ENCODE measurements around the gene EPB41.

The EPB41 gene

DNA sequence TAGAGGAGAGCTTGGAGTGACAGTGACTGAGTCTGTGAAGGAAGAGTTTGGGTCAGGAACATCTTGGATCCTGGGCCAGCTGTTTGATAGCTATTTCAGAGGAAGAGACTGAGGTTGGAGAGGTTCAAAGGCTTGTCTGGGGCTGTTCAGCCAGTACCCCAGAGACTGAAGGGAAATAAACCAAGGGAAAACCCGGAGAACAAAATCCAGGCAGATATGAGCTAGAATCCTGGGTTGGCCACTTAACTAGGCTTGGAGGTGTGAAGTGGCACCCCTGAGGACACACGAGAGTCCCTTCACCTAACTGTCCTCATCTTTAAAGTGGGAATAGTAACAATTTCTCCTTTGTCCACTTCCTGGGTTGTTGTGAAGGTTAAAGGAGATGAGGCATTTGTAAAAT lies 23.1 kb upstream of the EPB41 start:
- DNase-seq = no peak

DNA sequence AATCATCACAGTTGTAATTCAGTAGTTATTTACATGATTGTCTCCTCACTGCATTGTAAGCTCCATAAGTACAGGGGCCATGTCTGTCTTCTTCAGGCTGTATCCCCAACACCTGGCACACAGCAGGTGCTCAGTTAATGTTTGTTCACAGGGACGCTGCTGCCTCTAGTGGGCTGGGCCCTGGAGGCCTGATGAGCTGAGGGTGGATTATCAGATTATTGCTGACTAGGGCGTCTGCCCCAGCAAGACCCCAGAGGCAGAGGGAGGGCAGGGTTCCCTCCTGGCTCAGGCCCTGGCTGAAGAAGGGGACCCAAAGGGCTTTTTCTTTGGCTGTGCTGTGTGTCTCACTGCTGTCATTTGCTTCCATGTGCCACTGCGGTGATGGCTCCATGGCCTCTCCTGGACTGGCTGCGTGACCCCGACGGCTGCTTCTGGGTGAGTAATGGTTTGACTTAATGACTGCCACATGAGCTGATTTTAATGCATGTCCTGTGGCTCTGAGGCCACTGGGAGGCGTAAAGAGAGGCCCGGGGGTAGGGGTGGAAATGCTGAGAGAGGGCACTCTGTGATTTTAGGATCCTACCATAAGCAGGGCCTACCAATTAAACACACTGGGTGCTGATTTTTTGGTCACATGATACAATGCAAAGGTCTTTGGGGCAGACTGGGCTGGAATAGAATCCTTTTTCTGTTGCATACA lies 20.8 kb upstream of the EPB41 start:
- no peak for DNase-seq

DNA sequence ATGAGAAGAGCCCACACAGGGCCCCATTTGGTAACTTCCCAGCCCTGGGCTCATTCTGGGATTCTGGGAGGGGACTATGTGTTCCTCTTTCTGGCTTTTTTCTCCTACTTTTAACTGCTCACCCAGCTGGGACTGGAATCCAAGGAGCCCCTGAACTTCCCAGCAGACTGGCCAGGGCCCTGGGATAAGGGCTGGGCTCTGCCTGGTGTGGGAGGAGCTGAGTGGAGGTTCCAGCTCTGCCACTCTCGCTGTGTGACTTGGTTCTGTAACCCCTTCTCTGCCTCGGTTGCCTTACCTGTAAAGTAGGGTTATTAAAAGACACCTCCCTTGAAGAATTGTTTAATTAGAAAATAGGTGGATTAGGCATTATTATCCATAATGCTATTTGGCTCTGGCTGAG lies 19.6 kb upstream of the EPB41 start:
- DNase-seq = no peak

DNA sequence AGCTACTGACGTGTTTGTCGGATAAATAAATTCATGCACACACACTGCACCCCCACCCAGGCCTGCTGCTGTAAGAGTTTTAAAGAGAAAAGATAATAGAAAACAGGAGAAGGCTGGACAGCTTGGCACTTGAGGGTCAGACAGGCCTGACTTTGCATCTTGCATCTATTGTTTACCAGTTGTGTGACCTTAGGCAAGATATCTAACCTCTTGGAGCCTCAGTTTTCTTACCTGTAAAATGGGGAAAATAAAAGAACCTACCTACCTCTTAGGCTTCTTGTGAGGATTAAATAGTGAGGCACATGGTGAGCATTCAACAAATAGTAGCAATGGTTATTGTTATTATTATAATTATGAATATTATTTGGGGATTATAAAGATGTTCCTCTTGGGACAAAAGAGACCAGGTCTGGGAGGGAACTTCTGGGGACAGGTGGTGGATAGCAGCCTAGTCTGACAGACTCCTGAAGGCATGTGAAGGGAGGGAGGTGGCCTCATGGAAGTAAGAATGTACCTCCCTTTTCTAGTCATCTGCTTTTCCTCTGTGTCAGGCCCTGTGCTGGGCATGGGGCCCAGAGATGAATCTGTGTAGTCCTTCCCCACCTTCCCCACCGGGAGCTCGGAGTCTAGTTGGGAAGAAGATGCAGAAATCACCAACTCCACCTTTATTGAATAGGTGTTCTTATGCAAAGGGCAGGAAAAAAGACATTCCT lies 18.3 kb upstream of the EPB41 start:
- no peak for DNase-seq

DNA sequence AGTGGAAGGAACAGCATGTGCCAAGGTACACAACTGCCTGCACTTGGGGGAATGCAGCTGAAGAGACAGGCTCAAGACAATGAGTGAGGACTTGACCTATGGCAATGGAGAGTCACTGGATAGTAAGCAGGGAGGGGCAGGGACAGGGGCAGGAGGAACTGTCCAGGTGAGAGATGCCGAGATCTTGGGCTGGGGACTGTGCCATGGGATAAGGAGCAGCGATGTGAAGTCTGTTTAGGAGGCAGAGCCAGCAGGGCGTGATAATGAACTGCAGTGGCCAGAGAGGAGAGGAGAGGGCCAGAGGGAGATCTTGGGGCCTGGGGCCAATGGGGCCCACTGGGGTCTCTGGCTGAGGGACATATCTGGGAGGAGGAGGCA lies 17.8 kb upstream of the EPB41 start:
- no peak for DNase-seq

DNA sequence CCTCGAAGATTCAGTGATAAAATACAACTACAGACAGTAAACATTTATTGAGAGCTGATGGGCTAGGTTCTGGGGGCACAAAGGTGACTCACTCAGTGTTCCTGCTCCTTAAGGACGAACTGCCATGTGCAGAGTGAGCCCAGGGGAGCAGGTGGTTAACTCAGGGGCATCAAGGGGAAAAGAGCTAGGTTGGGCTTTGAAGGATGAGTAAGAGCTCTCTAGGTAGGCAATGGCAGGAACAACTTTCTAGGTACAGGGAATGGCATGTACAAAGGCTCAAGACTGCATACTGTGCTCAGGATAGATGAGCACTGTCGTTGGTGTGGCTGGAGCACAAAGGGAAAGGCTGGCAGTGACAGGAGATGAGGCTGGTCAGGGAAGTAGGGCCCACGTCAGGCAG lies 16.6 kb upstream of the EPB41 start:
- no peak for DNase-seq

DNA sequence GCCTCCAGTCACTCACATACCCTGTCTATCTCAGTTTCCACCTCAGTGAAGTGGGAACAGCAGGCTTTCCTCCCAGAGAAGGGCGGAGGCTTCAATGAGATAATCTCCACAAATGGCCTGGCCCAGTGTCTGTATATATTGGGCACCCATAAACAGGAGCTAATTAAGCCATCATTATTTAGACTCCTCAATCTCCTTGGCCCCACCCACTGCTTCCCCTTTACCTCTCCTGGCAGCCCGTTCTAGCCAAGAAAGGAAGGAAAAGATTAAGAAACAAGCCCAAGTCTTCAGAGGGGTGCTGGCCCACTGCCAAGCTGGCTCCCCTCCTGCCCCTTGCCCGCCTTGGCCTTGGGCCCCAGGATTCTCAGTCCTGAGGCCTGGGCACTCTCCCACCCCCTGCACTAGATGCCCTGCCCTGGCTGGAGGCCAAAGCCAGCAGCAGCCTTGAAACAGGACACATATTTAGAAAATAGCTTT lies 15.9 kb upstream of the EPB41 start:
- no peak for DNase-seq

DNA sequence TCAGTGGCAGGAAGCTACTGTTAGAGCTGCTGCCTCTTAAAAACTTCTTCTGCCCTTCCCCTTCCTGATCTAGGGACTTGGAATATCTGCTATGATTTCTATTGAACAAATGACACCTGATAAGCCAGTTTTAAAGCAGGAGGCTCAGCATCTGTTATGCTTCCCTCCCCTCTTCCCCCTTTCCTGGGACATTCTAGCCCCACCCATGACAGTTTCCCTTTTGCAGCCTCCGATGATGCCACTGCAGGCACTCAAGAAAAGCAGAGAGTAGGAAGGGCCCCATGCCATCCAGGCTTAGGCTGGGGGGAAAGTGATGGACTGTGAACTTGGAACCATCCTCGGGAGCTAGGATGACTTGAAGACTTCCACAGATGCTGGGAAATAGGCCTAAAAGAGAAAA lies 15.1 kb upstream of the EPB41 start:
- DNase-seq = no peak

DNA sequence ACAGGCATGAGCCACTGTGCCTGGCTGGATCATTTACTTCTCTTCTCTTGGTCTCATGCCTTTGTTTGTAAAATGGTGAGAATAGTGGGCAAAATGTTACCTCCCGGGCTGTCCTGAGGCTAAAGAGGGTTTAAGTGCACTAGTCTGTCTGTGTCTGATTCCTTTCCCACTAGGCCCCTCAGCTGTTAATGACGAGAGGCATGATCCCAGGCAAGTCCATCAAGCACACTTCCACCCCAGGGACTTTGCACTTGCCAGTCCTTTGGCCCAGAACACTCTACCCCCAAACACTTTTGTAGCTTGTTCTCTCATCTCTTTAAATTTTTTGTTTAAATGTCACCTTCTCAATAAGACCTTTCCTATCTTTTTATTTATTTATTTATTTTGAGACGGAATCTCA lies 13.8 kb upstream of the EPB41 start:
- DNase-seq = no peak

DNA sequence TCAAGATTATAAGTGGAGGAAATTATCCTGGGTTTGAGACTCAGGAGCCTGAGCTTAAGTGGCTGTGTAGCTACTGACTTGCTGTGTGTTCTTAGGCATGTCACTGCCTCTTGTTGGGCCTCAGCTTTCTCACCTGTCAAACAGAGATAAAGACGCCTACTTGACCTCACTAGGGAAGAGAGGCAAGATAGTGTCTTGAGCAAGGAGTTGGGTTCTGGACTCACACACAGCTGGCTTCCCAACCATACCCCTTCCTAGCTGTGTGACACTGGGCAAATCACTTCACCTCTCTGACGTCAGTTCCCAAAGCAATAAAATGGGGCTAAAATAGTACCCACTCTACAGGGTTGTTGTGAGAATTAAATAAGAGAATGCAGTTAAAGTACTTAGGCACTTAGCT lies 11.6 kb upstream of the EPB41 start:
- DNase-seq = no peak

DNA sequence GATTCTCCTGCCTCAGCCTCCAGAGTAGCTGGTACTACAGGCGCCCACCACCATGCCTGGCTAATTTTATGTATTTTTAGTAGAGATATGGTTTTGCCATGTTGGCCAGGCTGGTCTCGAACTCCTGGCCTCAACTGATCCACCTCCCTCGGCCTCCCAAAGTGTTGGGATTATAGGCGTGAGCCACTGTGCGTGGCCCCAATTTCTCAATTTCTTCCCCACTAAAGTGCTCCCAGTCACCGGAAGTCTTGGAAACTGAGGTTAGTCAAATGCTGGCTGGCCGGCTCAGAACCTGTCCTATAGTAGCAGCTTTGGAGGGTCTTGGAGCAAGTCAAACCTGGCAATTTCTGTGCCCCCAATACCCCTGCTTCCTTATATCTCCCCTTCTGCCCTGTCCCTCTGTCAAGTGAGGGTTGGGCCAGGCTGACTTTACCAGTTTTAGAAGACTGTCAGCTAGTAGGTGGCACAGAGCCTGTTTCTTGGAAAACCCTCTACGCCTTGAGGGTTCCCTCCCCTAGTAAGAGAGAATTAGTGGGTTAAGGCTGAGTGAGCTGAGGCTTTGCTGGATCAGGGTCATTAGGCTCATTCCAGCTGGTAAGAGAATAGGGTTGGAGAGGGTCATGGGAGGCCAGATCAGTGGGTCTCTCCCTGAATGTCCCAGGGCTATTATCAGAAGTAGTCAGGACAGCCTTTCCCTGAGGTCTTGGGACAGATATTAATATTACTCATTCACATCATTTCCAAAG lies 8.3 kb upstream of the EPB41 start:
- DNase-seq = no peak

DNA sequence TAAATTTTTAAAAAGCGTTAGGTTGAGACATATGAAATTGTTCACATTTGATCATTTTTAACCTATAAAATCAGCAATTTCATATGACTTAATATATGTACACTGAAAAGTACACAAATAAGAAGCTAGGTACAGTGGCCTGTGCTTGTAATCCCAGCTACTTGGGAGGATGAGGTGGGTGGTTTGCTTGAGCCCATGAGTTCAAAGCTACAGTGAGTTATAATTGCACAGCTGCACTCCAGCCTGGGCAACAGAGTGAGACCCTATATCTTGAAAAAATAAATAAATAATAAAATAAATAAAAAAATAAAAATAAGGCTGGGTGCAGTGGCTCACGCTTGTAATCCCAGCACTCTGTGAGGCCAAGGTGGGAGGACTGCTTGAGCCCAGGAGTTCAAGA lies 5.2 kb upstream of the EPB41 start:
- no peak for DNase-seq

DNA sequence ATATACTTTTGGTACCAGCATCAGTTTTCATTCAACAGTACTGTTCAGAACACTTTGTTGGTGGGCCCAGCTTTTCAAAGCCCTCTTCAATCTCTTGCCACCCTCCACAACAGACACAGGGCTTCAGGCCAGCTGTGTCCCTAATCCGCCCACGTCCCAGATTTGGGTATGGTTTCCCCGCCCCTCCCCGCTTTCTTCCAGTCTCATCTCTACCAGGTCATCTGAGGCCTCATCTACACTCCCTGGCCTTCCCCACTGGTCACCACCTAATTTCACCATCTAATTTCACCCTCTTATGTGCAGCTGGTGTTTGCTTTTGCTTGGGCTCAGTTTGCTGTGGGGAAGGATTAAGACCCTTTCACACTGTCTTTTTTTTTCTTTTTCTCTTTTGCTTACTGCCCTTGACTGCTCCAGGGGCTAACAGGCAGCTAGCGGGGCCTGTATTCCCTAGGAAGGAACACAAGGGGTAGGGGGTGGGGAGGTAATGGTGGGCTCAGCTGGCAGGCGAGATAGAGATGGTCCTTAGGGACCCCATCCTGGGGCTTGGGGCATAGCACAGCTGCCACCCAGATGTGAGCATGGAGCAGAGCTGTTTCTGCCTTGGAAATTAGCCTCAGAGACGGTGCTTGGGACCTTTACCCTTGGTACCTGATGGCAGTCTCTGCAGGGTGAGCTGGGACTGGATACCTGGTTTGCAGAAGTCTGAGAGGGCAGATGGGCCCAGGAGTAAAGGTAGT lies 3.8 kb upstream of the EPB41 start:
- no peak for DNase-seq

DNA sequence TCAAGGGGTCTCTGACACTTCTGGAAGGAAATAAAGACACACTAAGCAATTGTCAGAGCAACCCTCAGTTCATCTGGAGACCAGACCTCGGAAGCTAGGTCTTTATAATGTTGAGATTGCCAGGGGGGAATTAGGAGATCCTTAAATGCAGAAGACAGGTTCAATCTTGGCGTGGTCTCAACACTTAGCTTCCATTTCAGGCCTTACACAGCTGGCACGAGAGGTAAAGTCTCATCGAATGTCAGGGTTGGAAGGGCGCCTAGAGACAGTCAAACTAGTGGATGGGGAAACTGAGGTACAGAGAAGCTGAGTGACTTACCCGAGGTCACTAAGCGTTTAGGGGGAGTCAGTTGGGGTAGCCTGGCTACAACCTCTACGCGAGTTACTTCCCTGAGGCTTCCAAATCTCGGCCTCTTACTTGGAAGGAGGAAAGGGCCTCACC lies 562 bp upstream of the EPB41 start:
- no peak for DNase-seq

DNA sequence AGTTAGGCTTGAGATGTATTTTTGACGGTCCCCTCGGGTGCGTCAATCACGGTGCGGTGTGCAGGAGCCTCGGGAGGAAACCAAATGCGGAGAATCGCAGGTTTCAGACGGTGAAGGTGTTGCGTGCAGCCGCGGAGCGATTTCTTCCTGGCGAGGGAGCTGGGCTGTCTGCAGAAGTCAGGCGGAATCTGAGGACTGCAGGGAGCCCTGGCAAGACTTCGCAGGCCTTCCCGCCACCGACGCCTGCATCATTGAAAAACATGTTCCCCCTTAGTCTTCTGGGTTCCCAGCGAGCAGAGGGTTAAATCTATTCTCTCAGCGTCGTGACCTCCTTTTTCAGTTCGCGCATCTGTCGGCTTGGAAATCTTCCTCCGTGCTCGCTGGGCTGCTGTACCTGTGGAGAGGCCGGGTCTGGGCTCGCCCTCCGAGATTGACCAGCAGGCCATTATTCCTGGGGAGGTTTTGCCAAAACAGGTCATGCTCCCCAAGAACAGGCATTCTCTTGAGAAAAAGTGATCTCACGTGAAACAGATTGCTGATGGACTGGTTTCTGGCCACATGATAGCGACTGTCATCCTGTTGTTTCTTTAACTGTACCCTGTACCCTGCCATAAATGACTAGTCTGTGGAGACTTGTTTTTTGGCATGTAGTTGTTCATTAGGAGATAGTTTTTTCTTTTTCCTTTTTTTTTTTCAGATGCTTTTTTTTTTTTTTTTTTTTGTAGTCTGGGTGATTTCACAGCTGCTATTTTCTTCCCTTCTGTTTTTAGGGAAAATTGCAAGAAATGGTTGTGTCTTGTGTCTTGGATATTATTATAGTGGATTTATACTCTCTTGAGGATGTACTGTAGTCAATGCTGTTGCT lies 894 bp downstream of the EPB41 start:
- no peak for DNase-seq

DNA sequence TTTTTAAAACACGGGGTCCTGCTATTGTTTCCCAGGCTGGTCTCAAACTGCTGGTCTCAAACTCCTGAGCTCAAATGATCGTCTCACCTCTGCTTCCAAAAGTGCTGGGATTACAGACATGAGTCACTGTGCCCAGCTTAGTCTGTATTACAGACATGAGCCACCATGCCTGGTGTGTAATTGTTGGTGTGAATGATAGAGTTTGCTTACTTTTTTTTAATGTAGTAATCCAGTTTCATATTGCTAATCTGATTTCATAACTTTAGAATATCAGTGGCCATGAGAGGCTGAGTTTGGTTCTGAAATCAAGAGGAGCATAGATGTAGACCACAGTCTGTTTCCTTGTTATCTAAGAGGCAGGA lies 3.4 kb downstream of the EPB41 start:
- no peak for DNase-seq

DNA sequence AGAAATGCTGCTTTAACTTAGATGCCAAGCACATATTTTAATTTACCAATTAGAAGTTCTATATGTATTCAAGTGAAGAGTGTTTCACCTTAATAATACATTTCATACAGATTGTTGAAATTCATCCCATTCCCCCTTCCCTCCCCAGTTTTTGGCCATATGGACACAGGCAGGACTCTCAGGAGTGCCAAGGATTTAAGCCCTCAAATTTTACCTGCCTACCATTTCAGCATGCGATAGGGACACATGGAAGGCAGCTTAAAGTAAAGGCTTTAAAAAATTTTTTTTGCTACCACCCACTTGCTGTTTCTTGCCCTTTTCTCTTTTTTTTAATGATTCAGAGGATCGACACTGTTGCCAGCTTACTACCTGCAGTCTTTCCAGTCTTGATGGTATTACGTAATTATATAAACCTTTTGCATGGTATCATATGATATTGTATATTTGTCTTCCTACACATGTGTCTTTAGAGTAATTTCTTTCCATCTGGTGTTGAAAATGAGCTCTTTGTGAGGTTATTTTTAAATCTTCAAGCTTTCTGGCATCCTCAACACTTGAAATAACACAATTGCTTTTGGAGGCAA lies 7.0 kb downstream of the EPB41 start:
- DNase-seq = no peak

DNA sequence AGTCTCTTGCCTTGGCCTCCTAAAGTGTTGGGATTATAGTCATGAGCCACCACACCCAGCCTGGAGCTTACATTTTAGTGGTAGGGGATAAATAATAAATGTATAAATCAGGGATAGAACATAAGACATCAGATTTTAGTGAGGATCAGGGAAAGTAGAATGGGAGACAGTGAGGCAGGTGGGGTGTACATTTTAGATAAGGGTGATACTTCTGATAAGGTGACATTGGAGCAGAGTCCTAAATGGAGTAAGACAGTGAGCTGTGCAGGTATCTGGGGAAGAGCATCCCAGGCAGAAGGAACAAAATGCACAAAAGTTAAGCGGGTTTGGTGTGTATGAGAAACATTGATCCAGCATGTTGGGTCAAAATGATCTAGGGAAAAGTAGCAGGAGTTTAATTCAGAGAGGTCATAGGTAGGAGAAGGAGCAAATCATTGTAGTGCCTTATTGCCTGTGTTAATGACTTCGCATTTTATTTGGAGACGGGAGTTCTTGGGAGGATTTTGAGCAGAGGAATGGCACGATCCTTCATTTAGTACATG lies 11.1 kb downstream of the EPB41 start:
- no peak for DNase-seq

DNA sequence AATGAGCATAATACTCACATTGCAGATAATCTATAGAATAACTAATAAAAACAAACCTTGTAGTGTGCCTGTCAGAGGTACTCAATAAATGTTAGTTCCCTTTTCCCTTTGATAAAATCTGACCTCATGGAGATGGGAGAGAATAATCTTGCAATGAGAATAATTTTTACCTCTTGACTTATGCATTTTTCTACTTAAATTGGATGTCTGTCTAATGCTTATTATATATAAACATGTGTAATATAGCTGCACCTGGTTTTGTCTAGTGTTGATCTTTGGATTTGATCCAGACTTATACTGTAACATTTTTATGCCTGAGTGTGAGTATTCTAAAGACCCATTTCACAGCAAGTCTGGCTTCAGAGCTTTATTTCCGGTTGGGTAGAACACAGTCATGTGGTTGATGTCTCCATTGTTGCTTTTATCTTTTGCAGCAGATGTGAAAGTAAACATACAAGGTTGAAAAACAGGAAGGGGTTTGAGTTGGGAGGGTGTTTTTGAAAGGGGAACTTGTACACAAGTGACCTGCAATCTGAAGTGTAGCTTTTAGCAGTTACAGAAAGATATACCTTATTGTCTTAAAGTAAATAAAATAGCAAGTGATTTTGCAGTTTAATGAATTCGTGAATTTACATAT lies 12.4 kb downstream of the EPB41 start:
- no peak for DNase-seq

DNA sequence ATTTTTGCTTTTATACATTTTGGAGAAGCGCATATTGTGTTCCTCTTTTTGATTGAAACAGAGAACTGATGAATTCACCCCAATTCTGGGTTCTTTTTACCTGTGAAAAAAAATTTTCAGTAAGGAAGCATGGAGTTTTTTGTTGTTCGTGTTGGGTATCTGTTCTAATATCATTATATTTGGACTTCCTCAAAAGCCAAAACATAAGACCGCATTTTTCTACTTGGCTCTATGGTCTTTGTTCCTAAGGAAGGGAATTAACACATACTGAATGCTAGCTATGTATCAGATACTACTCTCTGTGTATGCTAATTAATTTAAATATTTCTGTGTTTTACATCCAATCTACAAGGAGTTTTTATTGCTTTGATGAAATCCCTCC lies 12.9 kb downstream of the EPB41 start:
- DNase-seq = no peak

DNA sequence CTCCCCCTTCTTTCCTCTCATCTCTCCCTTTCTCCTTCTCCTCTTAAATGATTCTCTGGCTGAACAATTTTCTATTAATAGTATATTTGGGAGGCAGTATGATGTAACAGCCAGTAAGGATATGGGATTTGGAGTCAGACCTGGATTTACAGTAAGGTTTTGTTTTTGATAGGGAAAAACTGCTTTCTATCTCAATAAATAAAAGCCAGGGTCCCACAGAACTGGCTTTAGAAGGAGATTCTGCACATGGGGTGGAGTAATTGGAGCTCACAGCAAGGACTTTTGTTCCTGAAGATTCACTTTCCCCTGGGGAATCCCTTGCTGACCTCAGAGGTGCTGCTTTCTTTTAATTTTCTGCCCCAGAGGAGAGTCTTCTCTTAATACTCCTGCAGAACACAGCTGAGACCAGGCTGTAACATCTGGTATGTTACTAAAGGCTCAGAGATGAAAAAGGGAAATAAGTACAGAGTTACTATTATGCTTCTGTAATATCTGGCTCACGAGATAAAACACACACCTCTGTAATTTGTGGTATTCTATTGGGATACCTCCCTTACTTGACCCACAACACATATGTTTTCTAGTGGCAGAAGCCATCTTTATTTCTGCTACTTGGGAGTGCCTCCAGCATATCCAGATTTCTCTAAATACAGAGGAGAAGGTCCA lies 13.4 kb downstream of the EPB41 start:
- no peak for DNase-seq

All from kidney glomerular epithelial cell (primary cell).